OCI-LY3 (cell line): ENCODE measurements around the gene SLC4A4.

Experiments
- H2AFZ ChIP-seq: fragments of 200-600, 300-600 bp; shearing (Covaris generic); 2 replicates; pipeline ENCODE4 v1.6.0; 2014; ENCODE audit warnings: antibody characterized with exemption, low read depth, low read length
- H3K27ac ChIP-seq: fragments of 200-600, 300-600 bp; sonication (generic); 2 replicates; pipeline ENCODE4 v1.5.1; 2014; ENCODE audit warnings: mild to moderate bottlenecking, low read length, moderate library complexity, mixed read lengths
- H3K27me3 ChIP-seq: fragments of 200-600, 300-600 bp; sonication (generic); 2 replicates; pipeline ENCODE4 v1.6.1; 2014; ENCODE audit warnings: low read depth, low read length, mixed read lengths
- H3K36me3 ChIP-seq: fragments of 200-600, 300-600 bp; sonication (generic); replicated peaks from 2 replicates; pipeline ENCODE3; 2014; ENCODE audit warnings: low read depth, low read length, mixed read lengths
- H3K4me1 ChIP-seq: fragments of 300-600, 200-600 bp; sonication (generic); 2 replicates; pipeline ENCODE4 v1.6.1; 2014; ENCODE audit warnings: low read length, mixed read lengths
- H3K4me2 ChIP-seq: fragments of 200-600, 300-600 bp; sonication (generic); 2 replicates; pipeline ENCODE4 v1.6.1; 2014; ENCODE audit warnings: low read length, mixed read lengths
- H3K4me3 ChIP-seq: fragments of 300-600, 200-600 bp; sonication (generic); 2 replicates; pipeline ENCODE4 v1.5.1; 2014; ENCODE audit warnings: antibody characterized with exemption, mild to moderate bottlenecking, low read length, moderate library complexity
- H3K79me2 ChIP-seq: fragments of 300-600, 200-600 bp; shearing (Covaris generic); 2 replicates; pipeline ENCODE4 v1.6.1; 2014; ENCODE audit warnings: mild to moderate bottlenecking, low read length, mixed read lengths
- H3K9ac ChIP-seq: fragments of 300-600, 200-600 bp; shearing (Covaris generic); 2 replicates; pipeline ENCODE4 v1.6.0; 2014; ENCODE audit warnings: mild to moderate bottlenecking, low read length, moderate library complexity
- H3K9me3 ChIP-seq: fragments of 200-600, 300-600 bp; shearing (Covaris generic); 2 replicates; pipeline ENCODE4 v1.6.1; 2014; ENCODE audit warnings: low read length, mixed read lengths; ENCODE audit not compliant: insufficient read depth
- H4K20me1 ChIP-seq: fragments of 200-600, 300-600 bp; sonication (generic); 2 replicates; pipeline ENCODE4 v1.6.1; 2016; ENCODE audit warnings: low read length, mixed read lengths; ENCODE audit not compliant: insufficient read depth
- CTCF ChIP-seq: fragments of 200-600, 300-600 bp; sonication (generic); IDR thresholded peaks from 2 replicates; pipeline ENCODE4 v1.5.1; 2014; ENCODE audit warnings: antibody characterized with exemption, low read length, low read depth
- EZH2phosphoT487 ChIP-seq: fragments of 200-600 bp; shearing (Covaris generic); IDR thresholded peaks from 2 replicates; pipeline ENCODE4 v1.6.1; 2018; ENCODE audit warnings: antibody characterized with exemption, mixed run types, low read depth

SLC4A4 gene

GRCh38 chr4:71456841-71457240 lies 118.0 kb downstream of the SLC4A4 start:
- no peaks in the 10 kb centered on the region for H3K4me1 ChIP-seq
- TF ChIP-seq EZH2phosphoT487 (no peak), CTCF (no peak)
- no peaks in the 10 kb centered on the region for H3K36me3 ChIP-seq
- no peaks in the 10 kb centered on the region for H3K79me2 ChIP-seq
- no peak overlapping the region for H2AFZ ChIP-seq
- no peaks in the 10 kb centered on the region for H4K20me1 ChIP-seq
- H3K27me3 ChIP-seq = no peaks in the 10 kb centered on the region
- H3K4me2 ChIP-seq = no peak overlapping the region
- no peak overlapping the region for H3K4me3 ChIP-seq
- no peak overlapping the region for H3K9ac ChIP-seq
- H3K27ac ChIP-seq = no peak overlapping the region
- H3K9me3 ChIP-seq = no peaks in the 10 kb centered on the region

GRCh38 chr4:71460371-71460770 lies 121.6 kb downstream of the SLC4A4 start:
- Histone ChIP-seq H2AFZ (no peak overlapping the region), H3K4me2 (no peak overlapping the region), H3K27ac (no peak overlapping the region), H3K79me2 (no peaks in the 10 kb centered on the region), H3K9ac (no peak overlapping the region), H3K27me3 (no peaks in the 10 kb centered on the region), H3K4me3 (no peak overlapping the region), H3K36me3 (no peaks in the 10 kb centered on the region), H4K20me1 (no peaks in the 10 kb centered on the region), H3K9me3 (no peaks in the 10 kb centered on the region), H3K4me1 (no peaks in the 10 kb centered on the region)
- TF ChIP-seq EZH2phosphoT487 (no peak), CTCF (no peak)

- Histone ChIP-seq H2AFZ (no peak overlapping the region), H4K20me1 (no peaks in the 10 kb centered on the region), H3K9ac (no peak overlapping the region), H3K9me3 (no peaks in the 10 kb centered on the region), H3K4me3 (no peak overlapping the region), H3K4me2 (no peak overlapping the region), H3K27me3 (no peaks in the 10 kb centered on the region), H3K79me2 (no peaks in the 10 kb centered on the region), H3K4me1 (no peaks in the 10 kb centered on the region), H3K27ac (no peak overlapping the region), H3K36me3 (no peaks in the 10 kb centered on the region)
- TF ChIP-seq CTCF = no peak
- TF ChIP-seq EZH2phosphoT487 = no peak
These were observed 122.6 kb downstream of the SLC4A4 start for GRCh38 chr4:71461422-71461821.

GRCh38 chr4:71466775-71467174 lies 128.0 kb downstream of the SLC4A4 start:
- no peak for TF ChIP-seq CTCF
- TF ChIP-seq EZH2phosphoT487 = no peak
- no peak overlapping the region for H3K4me3 ChIP-seq
- H3K79me2 ChIP-seq = no peaks in the 10 kb centered on the region
- H3K9me3 ChIP-seq = no peaks in the 10 kb centered on the region
- no peak overlapping the region for H3K27ac ChIP-seq
- no peak overlapping the region for H3K4me2 ChIP-seq
- H3K27me3 ChIP-seq = no peaks in the 10 kb centered on the region
- H3K9ac ChIP-seq = no peak overlapping the region
- H3K4me1 ChIP-seq = no peaks in the 10 kb centered on the region
- no peaks in the 10 kb centered on the region for H3K36me3 ChIP-seq
- no peaks in the 10 kb centered on the region for H4K20me1 ChIP-seq
- no peak overlapping the region for H2AFZ ChIP-seq
